GM12878 (cell line): Measurements from ENCODE around the gene PINLYP. TPM values are rescaled to one million over a fixed set of nuclear protein-coding genes. Genes with fewer than 3 reads are reported as not detected.

ENCODE experiments used
- CHD4 ChIP-seq: fragments of 200-600 bp; sonication (generic); IDR thresholded peaks from 2 replicates; pipeline ENCODE4 v1.6.1; 2016; ENCODE audit warnings: mild to moderate bottlenecking
- CREB1 ChIP-seq: IDR thresholded peaks from 2 replicates; pipeline ENCODE4 v1.6.1; 2012; ENCODE audit warnings: low read depth, mild to moderate bottlenecking, inconsistent platforms
- CTCF ChIP-seq, 3 experiments: IDR thresholded peaks in 2 of 3; conservative IDR thresholded peaks in 1 of 3; 2 replicates each; pipeline ENCODE4 v1.5.1; 2011; ENCODE audit warnings: low read depth in 3 of 3, low read length in 3 of 3, mild to moderate bottlenecking in 3 of 3, control low read depth in 2 of 3, moderate library complexity in 2 of 3, inconsistent platforms in 1 of 3, mixed read lengths in 1 of 3; ENCODE audit not compliant: control insufficient read depth in 2 of 3, insufficient read depth in 1 of 3; ENCODE audit errors: extremely low read depth in 1 of 3
- DPF2 ChIP-seq: fragments of 450-650 bp; IDR thresholded peaks from 2 replicates; pipeline ENCODE4 v1.6.1; 2017; ENCODE audit warnings: mild to moderate bottlenecking
- E4F1 ChIP-seq: fragments of 450-650 bp; IDR thresholded peaks from 2 replicates; pipeline ENCODE4 v1.6.1; 2018; ENCODE audit warnings: borderline replicate concordance, mild to moderate bottlenecking; ENCODE audit not compliant: partially characterized antibody
- FOXK2 ChIP-seq: fragments of 450-650 bp; IDR thresholded peaks from 2 replicates; pipeline ENCODE4 v1.6.1; 2017; ENCODE audit warnings: mild to moderate bottlenecking, moderate library complexity
- GATAD2B ChIP-seq: fragments of 450-650 bp; conservative IDR thresholded peaks from 2 replicates; pipeline ENCODE4 v1.6.1; 2017; ENCODE audit warnings: low read depth, mild to moderate bottlenecking, moderate library complexity
- IKZF1 ChIP-seq: fragments of 450-650 bp; conservative IDR thresholded peaks from 2 replicates; pipeline ENCODE4 v1.6.1; 2017; ENCODE audit warnings: antibody characterized with exemption, mild to moderate bottlenecking
- IKZF2 ChIP-seq, 2 experiments: fragments of 450-650 bp; IDR thresholded peaks; 2 replicates each; pipeline ENCODE4 v1.6.1; 2017; ENCODE audit warnings: mild to moderate bottlenecking in 2 of 2, moderate library complexity in 2 of 2
- IRF3 ChIP-seq: fragments of 450-650 bp; IDR thresholded peaks from 2 replicates; pipeline ENCODE4 v1.6.1; 2014; ENCODE audit warnings: mild to moderate bottlenecking
- MAX ChIP-seq: IDR thresholded peaks from 2 replicates; pipeline ENCODE4 v1.6.1; 2012; ENCODE audit warnings: low read depth, low read length, improper control_type of control experiment
- MEF2A ChIP-seq: IDR thresholded peaks from 2 replicates; pipeline ENCODE4 v1.6.1; 2011; ENCODE audit warnings: low read depth, mild to moderate bottlenecking, low read length, moderate library complexity; ENCODE audit not compliant: insufficient read depth
- MLLT1 ChIP-seq: fragments of 450-650 bp; IDR thresholded peaks from 2 replicates; pipeline ENCODE4 v1.6.1; 2016; ENCODE audit warnings: mild to moderate bottlenecking
- MTA2 ChIP-seq: fragments of 450-650 bp; IDR thresholded peaks from 2 replicates; pipeline ENCODE4 v1.6.1; 2016; ENCODE audit warnings: low read depth, mild to moderate bottlenecking, moderate library complexity
- MYC ChIP-seq: IDR thresholded peaks from 2 replicates; pipeline ENCODE4 v1.6.1; 2011; ENCODE audit warnings: mild to moderate bottlenecking, low read length, moderate library complexity, inconsistent platforms; ENCODE audit not compliant: insufficient read depth, insufficient replicate concordance, insufficient read length, severe bottlenecking
- NRF1 ChIP-seq: conservative IDR thresholded peaks from 2 replicates; pipeline ENCODE4 v1.6.1; 2011; ENCODE audit warnings: mild to moderate bottlenecking, low read depth, low read length, improper control_type of control experiment
- RAD51 ChIP-seq: fragments of 450-650 bp; IDR thresholded peaks from 2 replicates; pipeline ENCODE4 v1.6.1; 2016; ENCODE audit warnings: moderate library complexity, mild to moderate bottlenecking, inconsistent platforms
- STAT1 ChIP-seq: fragments of 450-650 bp; conservative IDR thresholded peaks from 2 replicates; pipeline ENCODE4 v1.6.1; 2014; ENCODE audit warnings: antibody characterized with exemption, mild to moderate bottlenecking
- YY1 ChIP-seq: IDR thresholded peaks from 2 replicates; pipeline ENCODE4 v1.6.1; 2011; ENCODE audit warnings: low read depth, mild to moderate bottlenecking, low read length
- ZNF384 ChIP-seq: IDR thresholded peaks from 2 replicates; pipeline ENCODE4 v1.6.1; 2012; ENCODE audit warnings: low read depth, mild to moderate bottlenecking, low read length, improper control_type of control experiment, borderline replicate concordance
- ZZZ3 ChIP-seq: IDR thresholded peaks from 2 replicates; pipeline ENCODE4 v1.6.1; 2011; ENCODE audit warnings: low read depth; ENCODE audit not compliant: control insufficient read depth, insufficient read length
- polyA plus RNA-seq, 11 experiments: library from polyadenylated mRNA; depleted of rRNA in 4 of 11; unstranded in 6 of 11; stranded (reverse) in 5 of 11; fragments of >200 nt; fragmentation: Nextera tagmentation in 4 of 11; fragmentation: Illumina TruSeq in 1 of 11; extraction: Ambion mirVana in 4 of 11; extraction: Trizol in 1 of 11; gene quantifications; 1 replicate in 1 of 11; 2 replicates in 10 of 11; pipeline versions ENCODE4 v1.2.1 to v1.2.3, GENCODE V29; 2011 to 2016; ENCODE audit warnings: inconsistent platforms in 2 of 11, missing spikeins in 2 of 11, low read depth in 1 of 11
- total RNA-seq, 4 experiments: library from RNA; depleted of rRNA in 3 of 4; stranded (reverse); fragments of >200 nt in 3 of 4; fragmentation: Illumina TruSeq in 1 of 4; extraction: Trizol in 1 of 4; gene quantifications; 2 replicates each; pipeline versions ENCODE4 v1.2.1 to v1.2.3, GENCODE V29; 2013 to 2021

The PINLYP gene
- total and polyA plus RNA-seq, 10 of the 15 experiments (the other 5 are each of a cell fraction or from before 2014, with no cell fraction given) = 1.0 to 26.9 (median 11.4) TPM

GRCh38 chr19:43562698-43563241 lies 12.8 kb upstream of the PINLYP start (continued):
- TF ChIP-seq ZZZ3 (no peak), STAT1 (no peak), NRF1 (no peak), ZNF384 (peak; percentile 13; the same call in 1 of the 2 replicates), FOXK2 (no peak), IKZF1 (peak; percentile 81), YY1 (peak; percentile 21; the same call in 1 of the 2 replicates), MLLT1 (0 out of 2 replicates have a peak, but pooled peaks have one; percentile 40), IRF3 (no peak), MEF2A (0 out of 2 replicates have a peak, but pooled peaks have one; percentile 58), RAD51 (no peak), GATAD2B (peak; percentile 58; the same call in 1 of the 2 replicates), MAX (no peak), CHD4 (0 out of 2 replicates have a peak, but pooled peaks have one; percentile 73), IKZF2 (IDR thresholded peaks at IDR 0.05) (peak; percentile 58 to 74; a peak in 3 of 4 replicates), CREB1 (peak; percentile 33; the same call in 1 of the 2 replicates), MTA2 (peak; percentile 62; the same call in 1 of the 2 replicates), E4F1 (no peak), DPF2 (peak; percentile 85), CTCF (IDR thresholded peaks at IDR 0.05 in 2 of 3, conservative IDR thresholded peaks at IDR 0.05 in 1 of 3; ENCODE audit: control insufficient read depth in 2 of 3, extremely low read depth in 1 of 3, insufficient read depth in 1 of 3, low read depth in 3 of 3, low read length in 3 of 3) (no peak), MYC (no peak)
